Hematopoietic multipotent progenitor cell treated with erythropoietin and hydrocortisone succinate and interleukin-3 and kit ligand, for 4 days (in vitro differentiated cells): ENCODE results near the gene BOK.

Source experiments
- DNase-seq: peaks from one replicate; pipeline ENCODE4 v3.0.0-alpha.2; 2015

The BOK gene

GRCh38 chr2:241606186-241606585, 47.6 kb downstream of the BOK start:
- no peak for DNase-seq

GRCh38 chr2:241607162-241607885, 48.8 kb downstream of the BOK start:
- no peak for DNase-seq

- DNase-seq: peak; percentile 37
Observed at GRCh38 chr2:241608881-241609280, 50.3 kb downstream of the BOK start.

GRCh38 chr2:241609859-241610793, 51.6 kb downstream of the BOK start:
- peak; percentile 97 for DNase-seq

GRCh38 chr2:241611062-241611461, 52.5 kb downstream of the BOK start:
- no peak for DNase-seq

- DNase-seq: no peak
Observed at GRCh38 chr2:241612156-241613016, 53.8 kb downstream of the BOK start.

GRCh38 chr2:241613017-241613780, 54.7 kb downstream of the BOK start:
- no peak for DNase-seq

- DNase-seq: no peak
Observed at GRCh38 chr2:241615041-241615440, 56.5 kb downstream of the BOK start.

- no peak for DNase-seq
Observed at GRCh38 chr2:241615522-241616052, 57.0 kb downstream of the BOK start.

GRCh38 chr2:241616168-241617125, 57.9 kb downstream of the BOK start:
- DNase-seq: no peak

GRCh38 chr2:241617431-241618154, 59.0 kb downstream of the BOK start:
- peak; percentile 65 for DNase-seq

- DNase-seq: no peak
Observed at GRCh38 chr2:241618296-241618805, 59.8 kb downstream of the BOK start.

GRCh38 chr2:241618829-241619228, 60.3 kb downstream of the BOK start:
- no peak for DNase-seq

- DNase-seq: no peak
Observed at GRCh38 chr2:241619597-241620418, 61.3 kb downstream of the BOK start.

GRCh38 chr2:241620419-241620769, 61.8 kb downstream of the BOK start:
- no peak for DNase-seq
